Gastroesophageal sphincter (tissue), 4 donors: ENCODE results near the gene PBX3. TPM values are rescaled to one million over a fixed set of nuclear protein-coding genes. Genes with fewer than 3 reads are reported as not detected.
A peak's percentile ranks its signal among the peaks of the same experiment; 100 is the strongest.

ENCODE experiments used
- ATAC-seq: fragments of 150-250 bp; one replicate; pipeline ENCODE4 v1.9.1; 2016; ENCODE audit warnings: mild to moderate bottlenecking, moderate library complexity
- H3K27ac ChIP-seq, 4 donors: fragments of 200-600 bp; sonication (generic) in 3 of 4; 1 replicate in 3 of 4; 2 replicates in 1 of 4; pipeline ENCODE4 v1.5.1; 2016 to 2019
- H3K27me3 ChIP-seq: fragments of 200-600 bp; sonication (generic); one replicate; pipeline ENCODE4 v1.5.1; 2019
- H3K36me3 ChIP-seq, 2 donors: fragments of 200-600 bp; sonication (generic); one replicate each; pipeline ENCODE4 v1.5.1; 2019; ENCODE audit warnings: control low read depth in 1 of 2
- H3K4me1 ChIP-seq, 3 donors: fragments of 200-600 bp; sonication (generic); 1 replicate in 2 of 3; 2 replicates in 1 of 3; pipeline ENCODE4 v1.5.1; 2016 to 2019; ENCODE audit warnings: control low read depth in 2 of 3
- H3K4me3 ChIP-seq, 2 donors: fragments of 200-600 bp; sonication (generic); one replicate each; pipeline ENCODE4 v1.5.1; 2019; ENCODE audit warnings: mild to moderate bottlenecking in 1 of 2, moderate library complexity in 1 of 2
- H3K9me3 ChIP-seq, 3 donors: fragments of 200-600 bp; sonication (generic); one replicate each; pipeline ENCODE4 v1.5.1; 2017 to 2019; ENCODE audit warnings: control low read depth in 2 of 3
- EP300 ChIP-seq: sonication (generic); formaldehyde crosslinking; IDR thresholded peaks from one replicate; pipeline ENCODE4 v1.6.1; 2017; ENCODE audit warnings: antibody characterized with exemption, mild to moderate bottlenecking
- POLR2A ChIP-seq, 2 donors: fragments of 450-650 bp; IDR thresholded peaks; one replicate each; pipeline ENCODE4 v1.6.1; 2017; ENCODE audit warnings: antibody characterized with exemption in 2 of 2, mild to moderate bottlenecking in 2 of 2, moderate library complexity in 1 of 2
- POLR2AphosphoS5 ChIP-seq: sonication (generic); formaldehyde crosslinking; IDR thresholded peaks from one replicate; pipeline ENCODE4 v1.6.1; 2017; ENCODE audit warnings: antibody characterized with exemption
- WGBS, 2 donors: methylation state at CpG; one replicate each; pipeline ENCODE4 v1.1.5; 2018; ENCODE audit warnings: low coverage in 1 of 2; 5-methylcytosine and 5-hydroxymethylcytosine counted together
- total RNA-seq, 4 donors: library from RNA; depleted of rRNA; stranded (reverse); fragments of >200 nt; gene quantifications; one replicate each; pipeline ENCODE4 v1.1.0, GENCODE V29; 2016
- TF ChIP-seq, protein P1 (sequence below), 4 experiments: fragments of 200-600 bp in 2 of 4; fragments of 450-650 bp in 2 of 4; sonication (generic) in 1 of 4; IDR thresholded peaks; one replicate each; pipeline ENCODE4 v1.5.1; 2017 to 2019; ENCODE audit warnings: antibody characterized with exemption in 4 of 4, mild to moderate bottlenecking in 2 of 4, moderate library complexity in 2 of 4

PBX3 gene
- total RNA-seq, 4 donors from 2014 or later: 59.9 to 81.4 (median 71.8) TPM

- no peak for ATAC-seq
- no peaks in the 10 kb centered on the region for H3K36me3 ChIP-seq
Observed at GRCh38 chr9:125761676-125762450, 14.7 kb downstream of the PBX3 start.

GRCh38 chr9:125763394-125763801 lies 16.2 kb downstream of the PBX3 start:
- 7 to 17% methylated on average over 7 of the region's 7 CpGs for WGBS, 2 donors
- H3K4me1 ChIP-seq: peaks cover 5 to 68% (median 18%) of the 10 kb centered on the region in 3 donors
- no peak for ATAC-seq
- H3K36me3 ChIP-seq: no peaks in the 10 kb centered on the region
- H3K9me3 ChIP-seq: no peaks in the 10 kb centered on the region
- H3K4me3 ChIP-seq: peak overlapping the region in 1 of 2 donors; percentile 9
- H3K27ac ChIP-seq: peak overlapping the region in 1 of 4 donors; percentile 50
- TF ChIP-seq POLR2AphosphoS5: no peak
- TF ChIP-seq, protein P1, sequence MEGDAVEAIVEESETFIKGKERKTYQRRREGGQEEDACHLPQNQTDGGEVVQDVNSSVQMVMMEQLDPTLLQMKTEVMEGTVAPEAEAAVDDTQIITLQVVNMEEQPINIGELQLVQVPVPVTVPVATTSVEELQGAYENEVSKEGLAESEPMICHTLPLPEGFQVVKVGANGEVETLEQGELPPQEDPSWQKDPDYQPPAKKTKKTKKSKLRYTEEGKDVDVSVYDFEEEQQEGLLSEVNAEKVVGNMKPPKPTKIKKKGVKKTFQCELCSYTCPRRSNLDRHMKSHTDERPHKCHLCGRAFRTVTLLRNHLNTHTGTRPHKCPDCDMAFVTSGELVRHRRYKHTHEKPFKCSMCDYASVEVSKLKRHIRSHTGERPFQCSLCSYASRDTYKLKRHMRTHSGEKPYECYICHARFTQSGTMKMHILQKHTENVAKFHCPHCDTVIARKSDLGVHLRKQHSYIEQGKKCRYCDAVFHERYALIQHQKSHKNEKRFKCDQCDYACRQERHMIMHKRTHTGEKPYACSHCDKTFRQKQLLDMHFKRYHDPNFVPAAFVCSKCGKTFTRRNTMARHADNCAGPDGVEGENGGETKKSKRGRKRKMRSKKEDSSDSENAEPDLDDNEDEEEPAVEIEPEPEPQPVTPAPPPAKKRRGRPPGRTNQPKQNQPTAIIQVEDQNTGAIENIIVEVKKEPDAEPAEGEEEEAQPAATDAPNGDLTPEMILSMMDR (IDR thresholded peaks at IDR 0.05): no peak
- TF ChIP-seq EP300: no peak
- no peak for TF ChIP-seq POLR2A (IDR thresholded peaks at IDR 0.05)
- no peaks in the 10 kb centered on the region for H3K27me3 ChIP-seq

More at GRCh38 chr9:125761676-125762450, 14.7 kb downstream of the PBX3 start:
- Histone ChIP-seq H3K9me3 (no peaks in the 10 kb centered on the region), H3K27me3 (no peaks in the 10 kb centered on the region), H3K4me3 (no peak overlapping the region), H3K4me1 (peaks cover 5 to 83% (median 18%) of the 10 kb centered on the region in 3 donors), H3K27ac (no peak overlapping the region)
- 36 to 43% methylated on average over 2 of the region's 2 CpGs for WGBS, 2 donors
- TF ChIP-seq EP300: no peak
- TF ChIP-seq POLR2A (IDR thresholded peaks at IDR 0.05): no peak
- TF ChIP-seq, protein P1 (IDR thresholded peaks at IDR 0.05): no peak
- TF ChIP-seq POLR2AphosphoS5: no peak

GRCh38 chr9:125764198-125764597 lies 17.0 kb downstream of the PBX3 start:
- H3K4me1 ChIP-seq: peaks cover 5 to 60% (median 15%) of the 10 kb centered on the region in 3 donors
- no peak overlapping the region for H3K4me3 ChIP-seq
- H3K27me3 ChIP-seq: no peaks in the 10 kb centered on the region
- H3K36me3 ChIP-seq: no peaks in the 10 kb centered on the region
- TF ChIP-seq POLR2A (IDR thresholded peaks at IDR 0.05) (no peak), EP300 (no peak)
- TF ChIP-seq, protein P1 (IDR thresholded peaks at IDR 0.05): no peak
- H3K9me3 ChIP-seq: no peaks in the 10 kb centered on the region
- WGBS, 2 donors: 27 to 33% methylated on average over 3 of the region's 3 CpGs
- ATAC-seq: no peak
- peak overlapping the region in 1 of 4 donors; percentile 50 for H3K27ac ChIP-seq

DNA sequence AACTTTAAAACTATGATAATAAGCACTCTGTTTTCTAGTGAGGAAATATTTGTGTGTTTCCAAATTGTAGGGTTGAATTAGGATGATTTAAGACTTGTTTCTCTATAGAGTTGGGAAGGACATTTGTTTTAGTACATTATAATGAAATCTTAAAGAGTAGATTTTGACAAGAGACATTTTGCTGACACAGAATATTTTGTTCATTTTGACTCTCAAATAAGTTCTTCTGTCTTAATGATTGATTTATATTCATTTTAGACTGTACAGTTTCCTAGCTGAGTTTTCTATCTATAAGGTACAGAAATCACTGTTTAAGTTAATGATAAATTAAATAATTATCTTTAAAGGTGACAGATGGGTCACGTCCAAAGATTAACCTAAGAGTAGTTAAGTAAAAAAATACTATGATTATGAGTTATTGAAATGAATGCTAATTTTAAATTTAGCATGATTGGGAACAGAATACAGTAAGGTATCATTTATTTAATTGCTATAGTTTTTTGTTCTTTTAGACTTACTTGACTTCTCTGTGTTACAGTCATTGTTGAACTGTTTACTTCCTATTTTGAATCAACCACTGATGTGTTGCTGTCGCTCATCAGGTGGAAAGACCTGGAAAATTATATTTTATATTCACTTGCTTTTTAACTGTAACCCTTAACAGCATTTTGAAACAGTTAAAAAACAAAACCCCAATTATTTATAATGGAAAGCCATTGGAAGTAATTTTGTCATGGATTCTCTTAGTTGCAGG lies 19.5 kb downstream of the PBX3 start:
- no peaks in the 10 kb centered on the region for H3K9me3 ChIP-seq
- no peak for ATAC-seq
- WGBS, 2 donors: 83 to 100% methylated on average over 2 of the region's 2 CpGs
- no peaks in the 10 kb centered on the region for H3K36me3 ChIP-seq
- no peaks in the 10 kb centered on the region for H3K27me3 ChIP-seq
- no peak overlapping the region for H3K27ac ChIP-seq
- H3K4me3 ChIP-seq: no peak overlapping the region
- TF ChIP-seq EP300 (no peak), POLR2AphosphoS5 (no peak), POLR2A (IDR thresholded peaks at IDR 0.05) (no peak)
- TF ChIP-seq, protein P1 (IDR thresholded peaks at IDR 0.05): no peak
- peaks cover 5 to 57% (median 17%) of the 10 kb centered on the region in 3 donors for H3K4me1 ChIP-seq
